ENCODE measurements around the gene PARD3.

DNA sequence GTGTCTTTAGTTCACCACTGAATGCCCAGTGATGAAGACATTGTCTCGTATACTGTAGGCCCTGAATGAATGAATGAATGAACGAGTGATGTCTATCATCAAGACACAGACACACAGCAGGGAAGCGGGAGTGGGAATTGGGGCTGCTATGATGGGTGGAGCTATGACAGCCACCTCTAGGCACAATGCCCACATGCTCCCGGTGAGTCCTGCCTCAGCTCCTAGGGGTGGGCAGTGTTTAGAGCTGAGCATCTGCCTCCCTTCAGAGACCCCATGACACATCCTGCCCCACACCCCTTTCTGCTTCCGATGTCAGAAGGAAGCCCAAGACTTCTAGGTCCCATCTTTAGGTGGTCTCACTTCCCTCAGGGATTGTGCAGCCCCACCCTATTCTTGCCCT lies 714.1 kb downstream of the PARD3 start:
- TF ChIP-seq, protein P1, sequence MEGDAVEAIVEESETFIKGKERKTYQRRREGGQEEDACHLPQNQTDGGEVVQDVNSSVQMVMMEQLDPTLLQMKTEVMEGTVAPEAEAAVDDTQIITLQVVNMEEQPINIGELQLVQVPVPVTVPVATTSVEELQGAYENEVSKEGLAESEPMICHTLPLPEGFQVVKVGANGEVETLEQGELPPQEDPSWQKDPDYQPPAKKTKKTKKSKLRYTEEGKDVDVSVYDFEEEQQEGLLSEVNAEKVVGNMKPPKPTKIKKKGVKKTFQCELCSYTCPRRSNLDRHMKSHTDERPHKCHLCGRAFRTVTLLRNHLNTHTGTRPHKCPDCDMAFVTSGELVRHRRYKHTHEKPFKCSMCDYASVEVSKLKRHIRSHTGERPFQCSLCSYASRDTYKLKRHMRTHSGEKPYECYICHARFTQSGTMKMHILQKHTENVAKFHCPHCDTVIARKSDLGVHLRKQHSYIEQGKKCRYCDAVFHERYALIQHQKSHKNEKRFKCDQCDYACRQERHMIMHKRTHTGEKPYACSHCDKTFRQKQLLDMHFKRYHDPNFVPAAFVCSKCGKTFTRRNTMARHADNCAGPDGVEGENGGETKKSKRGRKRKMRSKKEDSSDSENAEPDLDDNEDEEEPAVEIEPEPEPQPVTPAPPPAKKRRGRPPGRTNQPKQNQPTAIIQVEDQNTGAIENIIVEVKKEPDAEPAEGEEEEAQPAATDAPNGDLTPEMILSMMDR (IDR thresholded peaks at IDR 0.05; ENCODE audit: poor library complexity): no peak
- TF ChIP-seq EZH2phosphoT487 (IDR thresholded peaks at IDR 0.05; ENCODE audit: low read depth, severe bottlenecking, unreplicated experiment) (no peak), EZH2 (IDR thresholded peaks at IDR 0.05; ENCODE audit: borderline replicate concordance) (no peak)
